Measurements from ENCODE around the gene PROB1. TPM values are rescaled to one million over a fixed set of nuclear protein-coding genes. Genes with fewer than 3 reads are reported as not detected.

PROB1 gene
- total and polyA plus RNA-seq, 2 of the 13 experiments (the other 11 are each of a cell fraction or from before 2014, with no cell fraction given), result 0.69 to 1.1 TPM

DNA sequence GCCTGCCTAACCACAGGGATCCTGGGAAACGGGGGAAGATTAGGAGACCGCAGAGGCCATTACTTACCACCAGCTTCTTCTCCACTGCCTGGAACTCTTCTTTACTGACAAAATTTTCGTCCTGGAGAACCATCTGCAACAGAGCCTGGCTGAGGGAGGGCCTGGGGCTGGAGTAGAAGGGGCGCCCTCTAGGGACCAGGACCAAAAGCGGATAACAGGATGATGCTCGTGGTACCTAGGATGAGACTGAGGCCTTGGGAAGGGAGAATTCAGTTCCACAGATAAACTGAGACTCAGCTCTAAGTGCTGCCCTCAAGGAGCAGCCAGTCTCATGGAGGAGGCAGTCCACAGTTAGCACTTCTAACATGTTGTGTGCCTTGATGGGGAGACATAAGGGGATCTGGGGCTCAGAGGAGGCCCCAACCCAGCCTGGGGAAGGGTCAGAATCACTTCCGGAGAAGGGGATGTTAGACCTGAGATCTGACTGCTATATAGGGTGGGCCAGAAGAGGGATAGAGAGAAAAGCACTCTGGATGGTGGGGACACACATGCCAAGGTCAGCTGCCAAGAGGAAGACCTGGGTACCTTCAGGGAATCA is 7.8 kb upstream of the PROB1 start (continued):
- TF ChIP-seq, protein P1, sequence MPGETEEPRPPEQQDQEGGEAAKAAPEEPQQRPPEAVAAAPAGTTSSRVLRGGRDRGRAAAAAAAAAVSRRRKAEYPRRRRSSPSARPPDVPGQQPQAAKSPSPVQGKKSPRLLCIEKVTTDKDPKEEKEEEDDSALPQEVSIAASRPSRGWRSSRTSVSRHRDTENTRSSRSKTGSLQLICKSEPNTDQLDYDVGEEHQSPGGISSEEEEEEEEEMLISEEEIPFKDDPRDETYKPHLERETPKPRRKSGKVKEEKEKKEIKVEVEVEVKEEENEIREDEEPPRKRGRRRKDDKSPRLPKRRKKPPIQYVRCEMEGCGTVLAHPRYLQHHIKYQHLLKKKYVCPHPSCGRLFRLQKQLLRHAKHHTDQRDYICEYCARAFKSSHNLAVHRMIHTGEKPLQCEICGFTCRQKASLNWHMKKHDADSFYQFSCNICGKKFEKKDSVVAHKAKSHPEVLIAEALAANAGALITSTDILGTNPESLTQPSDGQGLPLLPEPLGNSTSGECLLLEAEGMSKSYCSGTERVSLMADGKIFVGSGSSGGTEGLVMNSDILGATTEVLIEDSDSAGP (CRISPR knock-in tag; IDR thresholded peaks at IDR 0.05; ENCODE audit: borderline replicate concordance), result no peak
- TF ChIP-seq ZNF549 (CRISPR knock-in tag; IDR thresholded peaks at IDR 0.05) (no peak), JUND (CRISPR knock-in tag; IDR thresholded peaks at IDR 0.05) (no peak), KDM6A (CRISPR knock-in tag; IDR thresholded peaks at IDR 0.05; ENCODE audit: low read depth) (no peak), MATR3 (CRISPR knock-in tag; IDR thresholded peaks at IDR 0.05) (no peak), ZBTB38 (CRISPR knock-in tag; IDR thresholded peaks at IDR 0.05) (0 out of 2 replicates have a peak, but pooled peaks have one; percentile 46), SCMH1 (CRISPR knock-in tag; IDR thresholded peaks at IDR 0.05; ENCODE audit: borderline replicate concordance) (no peak)
- TF ChIP-seq, protein P2, sequence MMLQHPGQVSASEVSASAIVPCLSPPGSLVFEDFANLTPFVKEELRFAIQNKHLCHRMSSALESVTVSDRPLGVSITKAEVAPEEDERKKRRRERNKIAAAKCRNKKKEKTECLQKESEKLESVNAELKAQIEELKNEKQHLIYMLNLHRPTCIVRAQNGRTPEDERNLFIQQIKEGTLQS (CRISPR knock-in tag; IDR thresholded peaks at IDR 0.05), result 0 out of 2 replicates have a peak, but pooled peaks have one; percentile 20
- TF ChIP-seq, protein P3, sequence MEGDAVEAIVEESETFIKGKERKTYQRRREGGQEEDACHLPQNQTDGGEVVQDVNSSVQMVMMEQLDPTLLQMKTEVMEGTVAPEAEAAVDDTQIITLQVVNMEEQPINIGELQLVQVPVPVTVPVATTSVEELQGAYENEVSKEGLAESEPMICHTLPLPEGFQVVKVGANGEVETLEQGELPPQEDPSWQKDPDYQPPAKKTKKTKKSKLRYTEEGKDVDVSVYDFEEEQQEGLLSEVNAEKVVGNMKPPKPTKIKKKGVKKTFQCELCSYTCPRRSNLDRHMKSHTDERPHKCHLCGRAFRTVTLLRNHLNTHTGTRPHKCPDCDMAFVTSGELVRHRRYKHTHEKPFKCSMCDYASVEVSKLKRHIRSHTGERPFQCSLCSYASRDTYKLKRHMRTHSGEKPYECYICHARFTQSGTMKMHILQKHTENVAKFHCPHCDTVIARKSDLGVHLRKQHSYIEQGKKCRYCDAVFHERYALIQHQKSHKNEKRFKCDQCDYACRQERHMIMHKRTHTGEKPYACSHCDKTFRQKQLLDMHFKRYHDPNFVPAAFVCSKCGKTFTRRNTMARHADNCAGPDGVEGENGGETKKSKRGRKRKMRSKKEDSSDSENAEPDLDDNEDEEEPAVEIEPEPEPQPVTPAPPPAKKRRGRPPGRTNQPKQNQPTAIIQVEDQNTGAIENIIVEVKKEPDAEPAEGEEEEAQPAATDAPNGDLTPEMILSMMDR (CRISPR knock-in tag; IDR thresholded peaks at IDR 0.05), result peak; percentile 78
